VCaP (cell line): ENCODE results near the gene PES1.
"Not testable (repeated sequence)": the region's sequence is repeated elsewhere in the genome, so short reads cannot be mapped to it uniquely, and the experiment has no call there.

Experiments
- H3K27ac ChIP-seq: fragments of 450-650 bp; 2 replicates; pipeline ENCODE4 v1.5.1; 2017
- CTCF ChIP-seq: fragments of 450-650 bp; conservative IDR thresholded peaks from 2 replicates; pipeline ENCODE4 v1.5.1; 2017; ENCODE audit warnings: mild to moderate bottlenecking, moderate library complexity

Gene PES1

GRCh38 chr22:30555282-30556210 lies 36.2 kb downstream of the PES1 start:
- no peak overlapping the region for H3K27ac ChIP-seq
- TF ChIP-seq CTCF: no peak

GRCh38 chr22:30553971-30554370 lies 37.7 kb downstream of the PES1 start:
- TF ChIP-seq CTCF: no peak
- H3K27ac ChIP-seq: no peak overlapping the region

- TF ChIP-seq CTCF: no peak
- H3K27ac ChIP-seq: no peak overlapping the region
Observed at GRCh38 chr22:30552719-30553118, 39.0 kb downstream of the PES1 start.

- not testable (repeated sequence) for H3K27ac ChIP-seq
Observed at GRCh38 chr22:30551813-30552212, 39.9 kb downstream of the PES1 start.

GRCh38 chr22:30547188-30547587 lies 44.5 kb downstream of the PES1 start:
- no peak overlapping the region for H3K27ac ChIP-seq
- no peak for TF ChIP-seq CTCF

- no peak within 1 kb of the TSS for H3K27ac ChIP-seq
- no peak for TF ChIP-seq CTCF
Observed at GRCh38 chr22:30546616-30547015, 45.1 kb downstream of the PES1 start, which contains the start of gene SEC14L6. Gene SEC14L6 (minus strand): TSS chr22:30546741. CDS start chr22:30546682, 59 bp downstream.

- peak overlapping the region; percentile 49; the same call in 1 of the 2 replicates for H3K27ac ChIP-seq
- no peak for TF ChIP-seq CTCF
Observed at GRCh38 chr22:30542811-30543188, 48.9 kb downstream of the PES1 start.
